Endodermal cell (in vitro differentiated cells): ENCODE measurements around the gene PTPRN2. TPM values are rescaled to one million over a fixed set of nuclear protein-coding genes. Genes with fewer than 3 reads are reported as not detected.

ENCODE experiments used
- DNase-seq: peaks from one replicate; pipeline ENCODE4 v3.0.0-alpha.2; 2017
- H3K27ac ChIP-seq: 2 replicates; pipeline ENCODE4 v1.5.1; 2013; ENCODE audit warnings: mild to moderate bottlenecking, low read depth, low read length, moderate library complexity
- H3K27me3 ChIP-seq: 2 replicates; pipeline ENCODE4 v1.6.1; 2013; ENCODE audit warnings: mild to moderate bottlenecking, low read length, moderate library complexity; ENCODE audit not compliant: insufficient read depth, control insufficient read depth, poor library complexity, severe bottlenecking
- H3K36me3 ChIP-seq: 2 replicates; pipeline ENCODE4 v1.7.0; 2013; ENCODE audit warnings: mild to moderate bottlenecking, low read length, moderate library complexity; ENCODE audit not compliant: control insufficient read depth, insufficient read depth
- H3K4me1 ChIP-seq: one replicate; pipeline ENCODE4 v1.7.0; 2013; ENCODE audit warnings: low read length; ENCODE audit not compliant: control insufficient read depth, insufficient read depth
- H3K4me3 ChIP-seq: 2 replicates; pipeline ENCODE4 v1.5.1; 2013; ENCODE audit warnings: mild to moderate bottlenecking, low read length, moderate library complexity
- H3K9ac ChIP-seq: 2 replicates; pipeline ENCODE4 v1.6.1; 2013; ENCODE audit warnings: mild to moderate bottlenecking, low read length, moderate library complexity; ENCODE audit not compliant: poor library complexity, severe bottlenecking; ENCODE audit errors: extremely low read depth
- H3K9me3 ChIP-seq: 2 replicates; pipeline ENCODE4 v1.6.1; 2013; ENCODE audit warnings: mild to moderate bottlenecking, low read length, moderate library complexity; ENCODE audit not compliant: control insufficient read depth
- H3K27ac Mint-ChIP-seq: 2 replicates; pipeline ENCODE4 v1.8.0; 2020; ENCODE audit warnings: mixed read lengths
- H3K27me3 Mint-ChIP-seq: 2 replicates; pipeline ENCODE4 v1.8.0; 2021; ENCODE audit warnings: mild to moderate bottlenecking, mixed read lengths; ENCODE audit not compliant: insufficient read depth
- H3K36me3 Mint-ChIP-seq: 2 replicates; pipeline ENCODE4 v1.8.0; 2020; ENCODE audit warnings: low read depth, mixed read lengths
- H3K4me1 Mint-ChIP-seq: 2 replicates; pipeline ENCODE4 v1.8.0; 2020; ENCODE audit warnings: mixed read lengths
- H3K4me3 Mint-ChIP-seq: 2 replicates; pipeline ENCODE4 v1.8.0; 2020; ENCODE audit warnings: mild to moderate bottlenecking, moderate library complexity, mixed read lengths
- H3K9me3 Mint-ChIP-seq: 2 replicates; pipeline ENCODE4 v1.8.0; 2020; ENCODE audit warnings: mild to moderate bottlenecking, mixed read lengths
- WGBS, 2 experiments: methylation state at CpG; one replicate each; pipeline versions ENCODE4 v1.1.5 to v1.1.7; 2013; ENCODE audit warnings: missing lambda C conversion rate in 2 of 2, mixed read lengths in 1 of 2; ENCODE audit not compliant: insufficient coverage in 1 of 2, insufficient read length in 1 of 2; 5-methylcytosine and 5-hydroxymethylcytosine counted together
- total RNA-seq, 2 donors: library from RNA; stranded (reverse); fragmentation: NEBNext Ultra II Directional in 1 of 2; extraction: Animal tissue kit (Norgen Biotek cat#: 25700) in 1 of 2; gene quantifications; 2 replicates in 1 of 2; 3 replicates in 1 of 2; pipeline ENCODE4 v1.2.1, GENCODE V29; 2021
- TF ChIP-seq, protein P1 (sequence below): fragments of 200-600 bp; sonication (generic); conservative IDR thresholded peaks from 2 replicates; pipeline ENCODE4 v1.5.0; 2021; ENCODE audit warnings: antibody characterized with exemption, mild to moderate bottlenecking

The PTPRN2 gene
- total RNA-seq, 2 donors from 2014 or later: 0.69 to 1.2 TPM

DNA sequence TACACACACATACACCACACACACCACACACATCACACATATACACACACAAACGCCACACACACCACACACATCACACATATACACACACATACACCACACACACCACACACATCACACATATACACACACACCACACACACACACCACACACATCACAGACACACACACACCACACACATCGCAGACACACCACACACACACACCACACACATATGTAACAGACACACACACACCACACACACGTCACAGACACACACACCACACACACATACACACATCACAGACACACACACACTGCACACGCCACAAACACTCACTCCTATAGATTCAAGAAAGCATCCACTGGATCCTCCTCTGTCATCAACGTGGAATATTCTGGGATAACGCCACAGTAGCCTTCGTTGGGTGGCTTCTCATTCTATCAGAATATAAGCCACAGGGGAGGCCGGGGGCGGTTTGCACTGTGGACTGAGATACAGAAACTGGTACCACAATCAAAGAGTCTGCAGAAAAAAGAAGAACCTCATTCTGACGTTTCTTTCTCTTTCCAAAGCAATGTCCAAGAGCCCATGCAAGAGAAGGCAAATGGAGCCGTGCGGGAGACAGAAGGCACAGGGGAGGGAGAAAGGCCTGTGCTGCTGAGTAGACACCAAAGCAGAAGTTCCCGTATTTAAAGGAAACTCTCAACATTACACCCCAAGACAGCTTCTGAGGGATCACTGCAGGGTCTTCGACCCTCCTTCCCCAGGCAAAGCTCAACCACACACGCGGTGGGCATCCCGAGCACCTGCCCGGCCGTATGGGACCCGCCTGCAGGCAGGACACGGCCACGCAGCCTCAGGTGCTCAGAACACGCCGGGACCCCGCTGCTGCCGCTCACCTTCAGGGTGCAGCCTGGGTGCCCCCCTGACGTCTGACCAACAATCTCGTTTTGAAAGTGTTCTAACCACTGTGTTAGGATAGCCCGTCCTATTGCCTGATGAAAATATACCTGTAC is 929.6 kb downstream of the PTPRN2 start:
- no peak overlapping the region for H3K4me3 Mint-ChIP-seq
- no peaks in the 10 kb centered on the region for H3K27me3 Mint-ChIP-seq
- WGBS, 2 experiments: 84% methylated on average over 16 to 29 of the region's 29 CpGs
- H3K27me3 ChIP-seq: no peaks in the 10 kb centered on the region
- peak; percentile 41 for DNase-seq
- H3K9ac ChIP-seq: no peak overlapping the region
- no peaks in the 10 kb centered on the region for H3K9me3 Mint-ChIP-seq
- H3K9me3 ChIP-seq: peaks cover 57% of the 10 kb centered on the region
- H3K36me3 ChIP-seq: no peaks in the 10 kb centered on the region
- H3K27ac ChIP-seq: no peak overlapping the region
- H3K4me1 ChIP-seq: no peaks in the 10 kb centered on the region
- H3K4me1 Mint-ChIP-seq: no peaks in the 10 kb centered on the region
- H3K4me3 ChIP-seq: no peak overlapping the region
- TF ChIP-seq, protein P1, sequence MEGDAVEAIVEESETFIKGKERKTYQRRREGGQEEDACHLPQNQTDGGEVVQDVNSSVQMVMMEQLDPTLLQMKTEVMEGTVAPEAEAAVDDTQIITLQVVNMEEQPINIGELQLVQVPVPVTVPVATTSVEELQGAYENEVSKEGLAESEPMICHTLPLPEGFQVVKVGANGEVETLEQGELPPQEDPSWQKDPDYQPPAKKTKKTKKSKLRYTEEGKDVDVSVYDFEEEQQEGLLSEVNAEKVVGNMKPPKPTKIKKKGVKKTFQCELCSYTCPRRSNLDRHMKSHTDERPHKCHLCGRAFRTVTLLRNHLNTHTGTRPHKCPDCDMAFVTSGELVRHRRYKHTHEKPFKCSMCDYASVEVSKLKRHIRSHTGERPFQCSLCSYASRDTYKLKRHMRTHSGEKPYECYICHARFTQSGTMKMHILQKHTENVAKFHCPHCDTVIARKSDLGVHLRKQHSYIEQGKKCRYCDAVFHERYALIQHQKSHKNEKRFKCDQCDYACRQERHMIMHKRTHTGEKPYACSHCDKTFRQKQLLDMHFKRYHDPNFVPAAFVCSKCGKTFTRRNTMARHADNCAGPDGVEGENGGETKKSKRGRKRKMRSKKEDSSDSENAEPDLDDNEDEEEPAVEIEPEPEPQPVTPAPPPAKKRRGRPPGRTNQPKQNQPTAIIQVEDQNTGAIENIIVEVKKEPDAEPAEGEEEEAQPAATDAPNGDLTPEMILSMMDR: peak; percentile 22
- no peak overlapping the region for H3K27ac Mint-ChIP-seq
- H3K36me3 Mint-ChIP-seq: no peaks in the 10 kb centered on the region

DNA sequence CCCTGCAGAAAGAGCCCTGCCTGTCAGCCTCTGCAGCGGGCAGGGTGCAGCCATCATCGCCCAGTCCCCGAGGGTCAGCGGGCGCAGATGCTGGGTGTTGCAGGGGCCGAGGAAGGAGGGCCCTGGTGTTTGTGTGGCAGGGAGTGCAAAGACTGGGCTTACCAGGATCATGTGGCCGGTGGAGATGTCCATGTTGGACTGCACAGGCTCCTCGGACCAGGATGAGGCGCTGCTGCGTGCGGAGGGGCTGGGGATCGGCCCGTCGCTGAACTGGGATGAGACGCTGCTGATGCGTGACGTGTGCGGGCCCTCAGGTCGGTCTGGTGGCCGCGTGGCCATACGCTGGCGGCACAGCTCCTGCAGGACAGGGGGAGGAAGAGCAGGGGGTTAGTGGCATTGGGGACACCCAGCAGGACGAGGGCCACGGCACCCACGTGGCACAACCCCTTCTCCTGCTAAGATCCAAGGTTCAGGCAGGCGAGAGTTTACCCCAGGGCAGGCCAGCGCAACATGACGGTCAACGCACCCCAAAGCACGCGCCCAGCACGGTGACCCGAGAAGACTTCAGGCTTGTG is 931.3 kb downstream of the PTPRN2 start:
- WGBS, 2 experiments: 77 to 90% methylated on average over 6 to 34 of the region's 34 CpGs
- H3K4me3 Mint-ChIP-seq: no peak overlapping the region
- no peaks in the 10 kb centered on the region for H3K27me3 Mint-ChIP-seq
- no peaks in the 10 kb centered on the region for H3K9me3 Mint-ChIP-seq
- DNase-seq: peak; percentile 56
- Histone ChIP-seq H3K4me3 (no peak overlapping the region), H3K4me1 (no peaks in the 10 kb centered on the region), H3K9me3 (peaks cover 59% of the 10 kb centered on the region), H3K27ac (no peak overlapping the region), H3K27me3 (no peaks in the 10 kb centered on the region), H3K36me3 (no peaks in the 10 kb centered on the region), H3K9ac (no peak overlapping the region)
- no peaks in the 10 kb centered on the region for H3K36me3 Mint-ChIP-seq
- H3K4me1 Mint-ChIP-seq: no peaks in the 10 kb centered on the region
- TF ChIP-seq, protein P1: no peak
- no peak overlapping the region for H3K27ac Mint-ChIP-seq

DNA sequence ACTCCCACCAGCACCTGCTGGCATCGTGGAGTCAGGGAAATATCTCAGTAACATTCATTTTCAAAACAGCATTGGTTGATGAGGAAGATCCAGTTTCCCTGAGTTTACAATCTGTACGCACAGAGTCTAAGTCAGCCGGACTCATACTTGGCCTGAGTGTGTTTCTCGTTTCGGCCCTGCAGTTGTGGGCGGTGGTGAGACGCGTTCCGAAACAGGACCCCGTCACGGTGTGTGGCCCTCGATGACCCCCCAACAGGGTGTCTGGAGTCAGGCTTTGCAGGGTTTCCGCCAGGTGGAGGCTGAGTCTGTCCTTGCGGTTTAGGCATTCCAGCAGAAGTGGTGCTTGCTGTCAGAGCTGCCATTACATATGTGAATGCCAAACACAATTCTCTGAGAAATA is 933.3 kb downstream of the PTPRN2 start:
- H3K27ac Mint-ChIP-seq: no peak overlapping the region
- TF ChIP-seq, protein P1: no peak
- H3K27me3 Mint-ChIP-seq: no peaks in the 10 kb centered on the region
- no peaks in the 10 kb centered on the region for H3K36me3 Mint-ChIP-seq
- Histone ChIP-seq H3K36me3 (no peaks in the 10 kb centered on the region), H3K9me3 (peaks cover 55% of the 10 kb centered on the region), H3K4me1 (no peaks in the 10 kb centered on the region), H3K4me3 (no peak overlapping the region), H3K27ac (no peak overlapping the region), H3K27me3 (no peaks in the 10 kb centered on the region), H3K9ac (no peak overlapping the region)
- H3K9me3 Mint-ChIP-seq: no peaks in the 10 kb centered on the region
- no peak overlapping the region for H3K4me3 Mint-ChIP-seq
- DNase-seq: no peak
- H3K4me1 Mint-ChIP-seq: no peaks in the 10 kb centered on the region
- WGBS, 2 experiments: 86 to 88% methylated on average over 13 to 14 of the region's 14 CpGs
